Thoracic aorta (tissue), 2 donors: ENCODE results near the gene DDX20. TPM values are rescaled to one million over a fixed set of nuclear protein-coding genes. Genes with fewer than 3 reads are reported as not detected.

Source experiments
- ATAC-seq: fragments of 150-250 bp; one replicate; pipeline ENCODE4 v1.8.0; 2017; ENCODE audit warnings: low read depth; ENCODE audit not compliant: insufficient number of reproducible peaks, low FRiP score
- DNase-seq: peaks from one replicate; pipeline ENCODE4 v3.0.0-alpha.2; 2020; ENCODE audit warnings: low spot score
- H3K27ac ChIP-seq, 2 donors: fragments of 200-600 bp; sonication (generic); 1 replicate in 1 of 2; 2 replicates in 1 of 2; pipeline ENCODE4 v1.5.1; 2016; ENCODE audit warnings: mild to moderate bottlenecking in 2 of 2, moderate library complexity in 2 of 2
- H3K27me3 ChIP-seq: fragments of 200-600 bp; sonication (generic); replicated peaks from 2 replicates; pipeline ENCODE4 v1.6.0; 2016; ENCODE audit warnings: mild to moderate bottlenecking; ENCODE audit not compliant: insufficient read depth
- H3K36me3 ChIP-seq: fragments of 200-600 bp; sonication (generic); one replicate; pipeline ENCODE4 v1.5.1; 2016
- H3K4me1 ChIP-seq, 2 donors: fragments of 200-600 bp; sonication (generic); 1 replicate in 1 of 2; 2 replicates in 1 of 2; pipeline versions ENCODE4 v1.5.1 to v1.6.0; 2016; ENCODE audit warnings: low read depth in 2 of 2, mild to moderate bottlenecking in 1 of 2; ENCODE audit not compliant: control insufficient read depth in 1 of 2
- H3K4me3 ChIP-seq: fragments of 200-600 bp; sonication (generic); 2 replicates; pipeline ENCODE4 v1.5.1; 2016; ENCODE audit warnings: mild to moderate bottlenecking
- H3K9me3 ChIP-seq: fragments of 200-600 bp; sonication (generic); 2 replicates; pipeline ENCODE4 v1.5.1; 2016
- CTCF ChIP-seq: fragments of 200-600 bp; sonication (generic); IDR thresholded peaks from one replicate; pipeline ENCODE4 v1.5.1; 2019; ENCODE audit warnings: antibody characterized with exemption
- total RNA-seq, 2 donors: library from RNA; depleted of rRNA; stranded (reverse); fragments of >200 nt; gene quantifications; one replicate each; pipeline versions ENCODE4 v1.1.0 to v1.2.3, GENCODE V29; 2016

The DDX20 gene
- total RNA-seq, 2 donors from 2014 or later = 17.2 to 21.5 TPM

- Histone ChIP-seq H3K27me3 (no peaks in the 10 kb centered on the region), H3K9me3 (no peaks in the 10 kb centered on the region), H3K36me3 (no peaks in the 10 kb centered on the region), H3K27ac (no peak overlapping the region), H3K4me1 (no peaks in the 10 kb centered on the region), H3K4me3 (no peak overlapping the region)
- no peak for ATAC-seq
- no peak for TF ChIP-seq CTCF
- DNase-seq = no peak
Measured at GRCh38 chr1:111802984-111803383, 47.3 kb downstream of the DDX20 start.

- no peaks in the 10 kb centered on the region for H3K36me3 ChIP-seq
- H3K9me3 ChIP-seq = no peaks in the 10 kb centered on the region
- DNase-seq (no peak), ATAC-seq (no peak)
- no peak overlapping the region for H3K4me3 ChIP-seq
- TF ChIP-seq CTCF = no peak
- H3K27me3 ChIP-seq = no peaks in the 10 kb centered on the region
- H3K4me1 ChIP-seq = no peaks in the 10 kb centered on the region
- H3K27ac ChIP-seq = no peak overlapping the region
Measured at GRCh38 chr1:111803951-111804350, 48.2 kb downstream of the DDX20 start.

DNA sequence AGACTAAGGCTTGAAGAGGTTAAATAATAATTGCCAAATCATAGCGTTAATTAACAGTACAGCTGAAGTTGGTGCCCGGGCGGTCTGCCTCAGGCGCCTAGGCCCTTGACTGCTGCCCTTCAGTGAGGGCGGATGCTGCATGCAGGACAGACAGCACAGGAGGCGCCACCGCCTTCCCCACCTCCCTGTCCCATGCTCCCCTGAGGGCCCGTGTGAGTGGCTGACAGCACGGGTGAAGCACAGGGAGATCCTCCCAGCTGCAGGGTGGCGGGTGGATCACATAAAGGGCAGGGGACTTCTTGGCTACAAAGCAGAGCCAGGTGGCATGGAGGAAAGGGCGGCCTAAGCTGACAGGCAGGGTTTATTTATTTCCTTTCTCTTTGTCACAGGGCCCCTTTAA lies 49.1 kb downstream of the DDX20 start:
- H3K27me3 ChIP-seq = no peaks in the 10 kb centered on the region
- no peak overlapping the region for H3K4me3 ChIP-seq
- no peak for TF ChIP-seq CTCF
- no peak for ATAC-seq
- DNase-seq = no peak
- no peaks in the 10 kb centered on the region for H3K36me3 ChIP-seq
- H3K9me3 ChIP-seq = no peaks in the 10 kb centered on the region
- H3K4me1 ChIP-seq = no peaks in the 10 kb centered on the region
- H3K27ac ChIP-seq = no peak overlapping the region

DNA sequence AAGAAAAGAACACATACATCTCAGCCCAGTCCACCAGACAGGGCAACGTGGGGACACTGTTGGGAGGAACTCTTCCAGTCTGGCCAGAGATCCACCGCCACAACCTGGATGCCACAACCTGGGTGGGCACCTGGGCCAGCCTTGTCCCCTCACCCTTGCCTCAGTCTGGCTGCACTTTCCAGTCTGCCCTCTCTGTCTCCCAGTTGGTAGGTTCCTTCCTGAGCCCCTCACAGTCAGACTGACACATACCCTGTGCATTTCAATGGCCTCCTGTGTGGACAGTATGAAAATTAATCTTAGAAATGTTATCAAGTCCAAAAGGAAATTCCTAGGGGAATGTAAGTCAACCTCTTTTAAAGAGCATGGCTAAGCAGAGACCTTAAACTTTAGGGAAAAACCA lies 49.5 kb downstream of the DDX20 start:
- Histone ChIP-seq H3K9me3 (no peaks in the 10 kb centered on the region), H3K27ac (no peak overlapping the region), H3K36me3 (no peaks in the 10 kb centered on the region), H3K4me1 (no peaks in the 10 kb centered on the region), H3K27me3 (no peaks in the 10 kb centered on the region), H3K4me3 (no peak overlapping the region)
- TF ChIP-seq CTCF = no peak
- DNase-seq (no peak), ATAC-seq (no peak)

DNA sequence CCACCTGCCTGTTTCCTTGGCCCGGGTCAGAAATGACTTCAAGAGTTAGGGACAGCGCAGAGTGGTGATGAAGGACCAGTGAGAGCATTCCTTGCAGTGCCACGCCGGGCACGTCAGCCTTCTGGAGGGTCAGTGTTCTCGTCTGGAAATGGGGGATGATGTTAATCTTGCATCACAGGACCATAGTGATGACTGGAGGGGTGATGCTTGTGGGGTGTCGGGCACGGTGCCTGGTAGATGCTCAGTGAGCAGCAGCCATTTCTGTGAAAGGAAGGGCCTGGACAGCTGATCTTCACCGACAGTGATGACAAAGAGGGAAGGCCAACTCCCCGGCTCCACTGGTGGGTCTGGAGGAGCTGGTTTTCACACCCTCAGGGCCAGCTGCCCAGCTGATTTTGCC lies 56.2 kb downstream of the DDX20 start:
- ATAC-seq (no peak), DNase-seq (no peak)
- H3K27me3 ChIP-seq = no peaks in the 10 kb centered on the region
- H3K4me1 ChIP-seq = no peaks in the 10 kb centered on the region
- H3K9me3 ChIP-seq = no peaks in the 10 kb centered on the region
- no peak for TF ChIP-seq CTCF
- H3K36me3 ChIP-seq = no peaks in the 10 kb centered on the region
- H3K4me3 ChIP-seq = no peak overlapping the region
- H3K27ac ChIP-seq = no peak overlapping the region
